GM23338 (cell line): Measurements from ENCODE around the gene OR52D1.

ENCODE experiments used
- CREB1 ChIP-seq: fragments of 250-450 bp; sonication (Bioruptor Pico); IDR thresholded peaks from 2 replicates; pipeline ENCODE4 v1.5.0; 2020; ENCODE audit warnings: low read depth, mild to moderate bottlenecking, moderate library complexity
- CTCF ChIP-seq, 2 experiments: fragments of 200-600 bp in 1 of 2; sonication (generic) in 1 of 2; conservative IDR thresholded peaks; 2 replicates each; pipeline versions ENCODE4 v1.5.1 to v1.6.1; 2016 to 2017; ENCODE audit warnings: antibody characterized with exemption in 2 of 2, low read depth in 2 of 2, mild to moderate bottlenecking in 2 of 2, moderate library complexity in 1 of 2
- ETS1 ChIP-seq: IDR thresholded peaks from 2 replicates; pipeline ENCODE4 v1.6.1; 2016; ENCODE audit warnings: antibody characterized with exemption
- EZH2 ChIP-seq: fragments of 200-600 bp; sonication (generic); IDR thresholded peaks from one replicate; pipeline ENCODE4 v1.8.0; 2017; ENCODE audit warnings: antibody characterized with exemption, mild to moderate bottlenecking, low read depth; ENCODE audit not compliant: unreplicated experiment
- EZH2phosphoT487 ChIP-seq: fragments of 200-600 bp; sonication (generic); IDR thresholded peaks from one replicate; pipeline ENCODE4 v1.8.1; 2018; ENCODE audit warnings: antibody characterized with exemption; ENCODE audit not compliant: unreplicated experiment
- JUNB ChIP-seq: IDR thresholded peaks from one replicate; pipeline ENCODE4 v1.6.1; 2016; ENCODE audit warnings: antibody characterized with exemption; ENCODE audit not compliant: unreplicated experiment
- NANOG ChIP-seq: IDR thresholded peaks from 2 replicates; pipeline ENCODE4 v1.6.1; 2016; ENCODE audit warnings: antibody characterized with exemption, borderline replicate concordance
- POLR2AphosphoS5 ChIP-seq: IDR thresholded peaks from 2 replicates; pipeline ENCODE4 v1.6.1; 2016; ENCODE audit warnings: antibody characterized with exemption, low read depth
- REST ChIP-seq: IDR thresholded peaks from one replicate; pipeline ENCODE4 v1.6.1; 2018; ENCODE audit warnings: antibody characterized with exemption; ENCODE audit not compliant: unreplicated experiment
- STAT1 ChIP-seq: IDR thresholded peaks from one replicate; pipeline ENCODE4 v1.6.1; 2016; ENCODE audit warnings: antibody characterized with exemption; ENCODE audit not compliant: unreplicated experiment
- ZNF114 ChIP-seq: fragments of 250-450 bp; sonication (Bioruptor Pico); IDR thresholded peaks from 2 replicates; pipeline ENCODE4 v1.5.0; 2020; ENCODE audit warnings: mild to moderate bottlenecking, moderate library complexity
- ZNF331 ChIP-seq: fragments of 250-450 bp; sonication (Bioruptor Pico); IDR thresholded peaks from 2 replicates; pipeline ENCODE4 v1.5.0; 2020; ENCODE audit warnings: low read depth, mild to moderate bottlenecking, moderate library complexity
- ZNF462 ChIP-seq: fragments of 250-450 bp; sonication (Bioruptor Pico); IDR thresholded peaks from 2 replicates; pipeline ENCODE4 v1.5.0; 2020; ENCODE audit warnings: mild to moderate bottlenecking, moderate library complexity

GRCh38 chr11:5536482-5536881 is 48.0 kb downstream of the OR52D1 start:
- TF ChIP-seq EZH2phosphoT487 (no peak), CTCF (conservative IDR thresholded peaks at IDR 0.05; ENCODE audit: low read depth in 2 of 2) (no peak), ETS1 (no peak), POLR2AphosphoS5 (no peak), NANOG (no peak), EZH2 (no peak), CREB1 (CRISPR knock-in tag) (no peak), ZNF331 (CRISPR knock-in tag) (no peak), STAT1 (no peak), REST (no peak), ZNF114 (CRISPR knock-in tag) (no peak), JUNB (no peak), ZNF462 (CRISPR knock-in tag) (no peak)
